Loucy (cell line): ENCODE results near the gene RAET1G.
"Not testable (repeated sequence)": the region's sequence is repeated elsewhere in the genome, so short reads cannot be mapped to it uniquely, and the experiment has no call there.

Experiments used
- H2AFZ ChIP-seq: fragments of 200-600 bp; sonication (generic); 2 replicates; pipeline ENCODE4 v1.6.0; 2016; ENCODE audit warnings: antibody characterized with exemption, mild to moderate bottlenecking, low read length, moderate library complexity
- H3F3A ChIP-seq: fragments of 200-600 bp; 2 replicates; pipeline ENCODE4 v1.6.0; 2016; ENCODE audit warnings: antibody characterized with exemption, low read depth, mild to moderate bottlenecking
- H3K27me3 ChIP-seq: fragments of 200-600 bp; sonication (generic); 2 replicates; pipeline ENCODE4 v1.6.1; 2014; ENCODE audit warnings: low read length, mild to moderate bottlenecking; ENCODE audit not compliant: insufficient read depth, poor library complexity, severe bottlenecking
- H3K36me3 ChIP-seq: fragments of 200-600 bp; sonication (generic); 2 replicates; pipeline ENCODE4 v1.6.1; 2016; ENCODE audit warnings: low read length; ENCODE audit not compliant: insufficient read depth
- H3K4me1 ChIP-seq: fragments of 200-600 bp; sonication (generic); 2 replicates; pipeline ENCODE4 v1.5.1; 2014; ENCODE audit warnings: low read length, mild to moderate bottlenecking; ENCODE audit not compliant: insufficient read depth, poor library complexity, severe bottlenecking
- H3K4me2 ChIP-seq: fragments of 200-600 bp; sonication (generic); 2 replicates; pipeline ENCODE4 v1.6.0; 2014; ENCODE audit warnings: antibody characterized with exemption, low read length, low read depth, mild to moderate bottlenecking; ENCODE audit not compliant: poor library complexity, severe bottlenecking
- H3K4me3 ChIP-seq: fragments of 200-600 bp; sonication (generic); 2 replicates; pipeline ENCODE4 v1.5.1; 2014; ENCODE audit warnings: low read length, mild to moderate bottlenecking, mixed read lengths; ENCODE audit not compliant: poor library complexity, severe bottlenecking
- H3K79me2 ChIP-seq: fragments of 200-600 bp; sonication (generic); 2 replicates; pipeline ENCODE4 v1.6.1; 2014; ENCODE audit warnings: low read length; ENCODE audit not compliant: insufficient read depth
- H3K9ac ChIP-seq: fragments of 200-600 bp; sonication (generic); 2 replicates; pipeline ENCODE4 v1.6.0; 2014; ENCODE audit warnings: mild to moderate bottlenecking, low read depth, low read length, moderate library complexity; ENCODE audit not compliant: poor library complexity, severe bottlenecking
- H3K9me2 ChIP-seq: fragments of 200-600 bp; sonication (generic); replicated peaks from 2 replicates; pipeline ENCODE4 v1.6.1; 2016; ENCODE audit warnings: low read depth, low read length, mixed read lengths
- H3K9me3 ChIP-seq: fragments of 200-600 bp; sonication (generic); 2 replicates; pipeline ENCODE4 v1.6.1; 2014; ENCODE audit warnings: mild to moderate bottlenecking, antibody characterized with exemption, low read length, low read depth; ENCODE audit not compliant: insufficient read depth
- H4K20me1 ChIP-seq: fragments of 200-600 bp; sonication (generic); 2 replicates; pipeline ENCODE4 v1.6.0; 2014; ENCODE audit warnings: antibody characterized with exemption, low read length, mild to moderate bottlenecking; ENCODE audit not compliant: insufficient read depth, poor library complexity, severe bottlenecking
- EZH2phosphoT487 ChIP-seq: fragments of 200-600 bp; IDR thresholded peaks from 2 replicates; pipeline ENCODE4 v1.6.1; 2018; ENCODE audit warnings: antibody characterized with exemption, mild to moderate bottlenecking, moderate library complexity, borderline replicate concordance
- TF ChIP-seq, protein P1 (sequence below): fragments of 200-600 bp; sonication (generic); conservative IDR thresholded peaks from 2 replicates; pipeline ENCODE4 v1.5.1; 2014; ENCODE audit warnings: mild to moderate bottlenecking, antibody characterized with exemption, low read length

RAET1G gene

DNA sequence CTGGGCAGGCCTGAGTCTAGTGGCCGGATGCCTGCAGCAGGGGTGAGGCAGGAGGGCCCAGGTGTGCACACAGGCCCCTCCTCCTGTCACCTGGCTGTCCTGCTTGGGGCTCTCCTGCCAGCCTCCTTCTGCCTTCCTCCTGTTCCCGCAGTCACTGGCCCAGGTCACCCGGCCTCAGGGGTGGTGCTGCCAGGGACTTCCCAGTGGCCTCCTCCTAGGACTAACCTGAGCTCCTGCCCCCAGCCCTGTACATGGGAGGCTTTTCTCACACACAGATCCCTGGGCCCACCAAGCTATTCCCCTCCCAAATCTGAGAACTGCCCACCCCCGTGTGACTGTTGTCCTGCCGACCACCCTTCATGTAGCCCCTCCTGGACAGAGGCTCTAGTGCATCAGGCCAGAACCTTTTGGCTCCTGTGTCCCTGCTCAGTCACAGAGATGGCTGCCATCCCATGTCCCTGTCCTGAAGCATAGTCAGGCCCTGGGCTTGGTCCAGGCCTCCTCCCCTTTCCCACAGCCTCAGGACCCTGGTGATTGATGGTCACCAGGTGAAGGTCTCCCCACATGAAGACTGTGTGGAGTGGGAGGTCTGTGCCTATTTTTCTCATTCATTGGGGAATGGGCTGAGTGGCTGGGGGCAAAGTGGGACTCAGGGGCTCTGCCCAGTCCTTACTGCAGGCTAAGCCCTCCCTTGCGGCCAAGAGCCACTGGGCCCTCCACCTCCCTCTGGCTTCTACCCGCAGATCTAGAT is 39.7 kb upstream of the RAET1G start:
- H3K4me2 ChIP-seq: no peak overlapping the region
- no peak overlapping the region for H2AFZ ChIP-seq
- no peaks in the 10 kb centered on the region for H4K20me1 ChIP-seq
- no peaks in the 10 kb centered on the region for H3K9me2 ChIP-seq
- H3K36me3 ChIP-seq: no peaks in the 10 kb centered on the region
- no peak for TF ChIP-seq EZH2phosphoT487
- TF ChIP-seq, protein P1, sequence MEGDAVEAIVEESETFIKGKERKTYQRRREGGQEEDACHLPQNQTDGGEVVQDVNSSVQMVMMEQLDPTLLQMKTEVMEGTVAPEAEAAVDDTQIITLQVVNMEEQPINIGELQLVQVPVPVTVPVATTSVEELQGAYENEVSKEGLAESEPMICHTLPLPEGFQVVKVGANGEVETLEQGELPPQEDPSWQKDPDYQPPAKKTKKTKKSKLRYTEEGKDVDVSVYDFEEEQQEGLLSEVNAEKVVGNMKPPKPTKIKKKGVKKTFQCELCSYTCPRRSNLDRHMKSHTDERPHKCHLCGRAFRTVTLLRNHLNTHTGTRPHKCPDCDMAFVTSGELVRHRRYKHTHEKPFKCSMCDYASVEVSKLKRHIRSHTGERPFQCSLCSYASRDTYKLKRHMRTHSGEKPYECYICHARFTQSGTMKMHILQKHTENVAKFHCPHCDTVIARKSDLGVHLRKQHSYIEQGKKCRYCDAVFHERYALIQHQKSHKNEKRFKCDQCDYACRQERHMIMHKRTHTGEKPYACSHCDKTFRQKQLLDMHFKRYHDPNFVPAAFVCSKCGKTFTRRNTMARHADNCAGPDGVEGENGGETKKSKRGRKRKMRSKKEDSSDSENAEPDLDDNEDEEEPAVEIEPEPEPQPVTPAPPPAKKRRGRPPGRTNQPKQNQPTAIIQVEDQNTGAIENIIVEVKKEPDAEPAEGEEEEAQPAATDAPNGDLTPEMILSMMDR: no peak
- no peaks in the 10 kb centered on the region for H3K79me2 ChIP-seq
- no peaks in the 10 kb centered on the region for H3K9me3 ChIP-seq
- H3K4me1 ChIP-seq: peaks cover 3% of the 10 kb centered on the region
- no peaks in the 10 kb centered on the region for H3K27me3 ChIP-seq
- no peak overlapping the region for H3K9ac ChIP-seq
- no peaks in the 10 kb centered on the region for H3F3A ChIP-seq
- no peak overlapping the region for H3K4me3 ChIP-seq

DNA sequence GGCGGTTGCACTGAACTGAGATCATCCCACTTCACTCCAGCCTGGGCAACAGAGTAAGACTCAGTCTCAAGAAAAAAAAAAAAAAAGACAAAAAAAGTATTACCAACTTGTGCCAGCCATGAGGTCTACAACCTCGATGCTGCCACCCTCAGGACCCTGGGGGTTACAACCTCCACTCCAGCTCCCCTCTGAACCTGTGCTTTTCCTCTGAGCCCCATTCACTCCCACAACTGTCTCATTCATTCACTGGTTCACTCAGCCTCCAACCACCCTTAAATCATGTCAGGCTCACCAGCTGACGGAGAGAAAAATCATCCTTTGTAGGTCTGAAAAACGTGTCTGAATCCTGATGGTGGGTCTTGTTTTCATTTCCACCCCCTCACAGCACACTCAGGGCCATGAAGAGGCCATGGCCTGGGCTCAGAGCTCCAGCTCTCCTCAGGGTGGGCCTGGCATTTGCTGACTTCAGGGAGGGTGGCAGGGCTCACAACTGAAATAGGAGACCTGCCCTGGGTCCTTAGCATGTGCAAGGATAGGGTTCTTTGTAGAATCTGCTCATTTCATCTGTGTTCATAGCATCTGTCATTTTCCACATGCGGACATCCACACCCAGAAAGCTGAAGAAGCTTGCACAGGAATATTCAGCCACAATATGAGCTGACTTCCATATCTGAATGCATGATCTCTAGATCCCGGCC is 39.0 kb upstream of the RAET1G start:
- TF ChIP-seq, protein P1: peak; percentile 62
- no peak for TF ChIP-seq EZH2phosphoT487
- H3F3A ChIP-seq: no peaks in the 10 kb centered on the region
- no peaks in the 10 kb centered on the region for H3K9me2 ChIP-seq
- H3K4me2 ChIP-seq: no peak overlapping the region
- no peaks in the 10 kb centered on the region for H4K20me1 ChIP-seq
- no peak overlapping the region for H3K9ac ChIP-seq
- peak overlapping the region; percentile 67; the same call in 1 of the 2 replicates for H2AFZ ChIP-seq
- H3K9me3 ChIP-seq: no peaks in the 10 kb centered on the region
- H3K79me2 ChIP-seq: no peaks in the 10 kb centered on the region
- H3K36me3 ChIP-seq: no peaks in the 10 kb centered on the region
- H3K4me1 ChIP-seq: peaks cover 3% of the 10 kb centered on the region
- H3K27me3 ChIP-seq: no peaks in the 10 kb centered on the region
- no peak overlapping the region for H3K4me3 ChIP-seq

DNA sequence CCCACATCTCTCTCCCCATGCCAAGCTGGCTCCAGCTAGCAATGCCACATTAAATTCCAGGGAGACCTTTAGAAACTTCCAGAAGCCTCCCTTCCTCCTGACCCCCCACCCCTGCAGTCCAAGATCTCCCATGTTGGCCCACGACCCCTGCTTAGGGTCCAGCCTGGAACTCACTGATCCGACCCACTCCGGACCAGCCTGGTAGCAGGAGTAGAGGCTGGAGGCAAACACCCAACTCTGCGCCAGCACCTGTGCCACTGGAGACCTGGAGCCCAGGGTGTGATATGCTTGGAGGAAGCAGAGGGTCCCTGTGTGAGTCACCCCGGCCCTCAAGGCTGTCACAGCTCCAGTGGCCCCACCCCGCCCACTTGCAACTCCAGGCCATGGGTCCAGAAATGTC is 37.6 kb upstream of the RAET1G start:
- H3K36me3 ChIP-seq: no peaks in the 10 kb centered on the region
- no peaks in the 10 kb centered on the region for H3K27me3 ChIP-seq
- H3F3A ChIP-seq: no peaks in the 10 kb centered on the region
- H3K9me3 ChIP-seq: no peaks in the 10 kb centered on the region
- H3K4me2 ChIP-seq: no peak overlapping the region
- no peaks in the 10 kb centered on the region for H3K9me2 ChIP-seq
- H3K79me2 ChIP-seq: no peaks in the 10 kb centered on the region
- no peak overlapping the region for H3K4me3 ChIP-seq
- H2AFZ ChIP-seq: no peak overlapping the region
- peaks cover 3% of the 10 kb centered on the region for H3K4me1 ChIP-seq
- no peak overlapping the region for H3K9ac ChIP-seq
- no peaks in the 10 kb centered on the region for H4K20me1 ChIP-seq
- TF ChIP-seq, protein P1: no peak
- TF ChIP-seq EZH2phosphoT487: no peak

DNA sequence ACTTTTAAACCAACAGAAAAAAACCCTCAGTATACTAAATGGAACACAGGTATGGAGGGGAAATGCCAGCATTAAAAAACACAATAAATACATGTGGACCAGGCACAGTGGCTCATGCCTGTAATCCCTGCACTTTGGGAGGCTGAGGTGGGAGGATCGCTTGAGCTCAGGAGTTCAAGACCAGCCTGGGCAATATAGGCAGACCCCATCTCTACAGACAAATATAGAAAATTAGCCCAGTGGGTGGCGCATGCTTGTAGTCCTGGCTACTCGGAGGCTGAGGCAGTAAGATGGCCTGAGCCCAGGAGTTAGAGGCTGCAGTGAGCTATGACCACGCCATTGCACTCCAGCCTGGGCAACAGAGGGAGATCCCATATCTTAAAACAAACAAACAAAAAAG is 36.9 kb upstream of the RAET1G start:
- H3K4me2 ChIP-seq, H3K27me3 ChIP-seq, H3K9ac ChIP-seq, H4K20me1 ChIP-seq, H3F3A ChIP-seq, H3K9me2 ChIP-seq, H3K4me3 ChIP-seq, H3K9me3 ChIP-seq, H3K36me3 ChIP-seq, H3K79me2 ChIP-seq, H2AFZ ChIP-seq, H3K4me1 ChIP-seq: not testable (repeated sequence)

DNA sequence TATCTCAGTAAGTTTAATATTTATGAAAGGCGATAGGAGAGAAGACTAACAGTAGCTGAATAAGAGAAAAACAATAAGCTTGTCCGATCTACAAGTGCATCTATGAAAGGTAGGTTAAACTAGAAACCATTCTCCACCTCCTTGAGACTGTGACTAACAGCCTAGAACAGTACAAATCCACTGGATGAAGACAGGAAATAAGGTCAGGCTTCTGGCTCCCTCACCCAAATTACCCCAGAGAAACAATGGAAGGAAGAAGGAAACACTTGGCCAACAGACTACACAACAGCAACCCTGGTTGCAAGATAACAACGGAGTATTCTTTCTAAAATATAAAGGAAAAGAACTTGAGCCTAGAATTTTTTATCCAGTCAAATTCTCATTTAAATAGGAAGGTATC is 35.2 kb upstream of the RAET1G start:
- not testable (repeated sequence) for H3K9me3 ChIP-seq, H4K20me1 ChIP-seq, H3K4me1 ChIP-seq, H2AFZ ChIP-seq, H3K9ac ChIP-seq, H3K4me3 ChIP-seq, H3K36me3 ChIP-seq, H3K27me3 ChIP-seq, H3K9me2 ChIP-seq, H3K4me2 ChIP-seq, H3F3A ChIP-seq, H3K79me2 ChIP-seq
